ENCODE results near the gene KRTAP19-6. TPM values are rescaled to one million over a fixed set of nuclear protein-coding genes. Genes with fewer than 3 reads are reported as not detected.

KRTAP19-6 gene
- total and polyA plus RNA-seq, 2 donors (not counting 1 experiment from before 2014, with no cell fraction given): not detected

- H3K9me3 ChIP-seq (ENCODE audit: control extremely low read depth in 1 of 3, control insufficient read depth in 2 of 3, insufficient read depth in 1 of 3, low read length in 2 of 3): peaks cover 0 to 4% (median 3%) of the 10 kb centered on the region in 3 donors
- H2AFZ ChIP-seq (ENCODE audit: insufficient read depth, low read depth, low read length, poor library complexity, severe bottlenecking): no peak overlapping the region
- no peak overlapping the region for H3K4me3 ChIP-seq (ENCODE audit: control extremely low read depth in 1 of 5, extremely low read depth in 1 of 5, insufficient read depth in 1 of 5, low read depth in 2 of 5, low read length in 4 of 5)
- no peaks in the 10 kb centered on the region for H3K36me3 ChIP-seq (replicated peaks in 1 of 2; ENCODE audit: control extremely low read depth in 1 of 2, control insufficient read depth in 1 of 2, extremely low read depth in 1 of 2, insufficient read depth in 2 of 2, low read length in 1 of 2)
- DNase-seq (no peak), ATAC-seq (ENCODE audit: low read depth) (no peak)
- no peaks in the 10 kb centered on the region for H4K20me1 ChIP-seq (ENCODE audit: control insufficient read depth, insufficient read depth, low read length, poor library complexity, severe bottlenecking)
- POLR2A ChIA-PET: no interaction called here
- H3K4me2 ChIP-seq (replicated peaks; ENCODE audit: low read depth, low read length, poor library complexity, severe bottlenecking): no peak overlapping the region
- H3K27me3 Mint-ChIP-seq: no peaks in the 10 kb centered on the region
- H3K4me1 Mint-ChIP-seq: no peaks in the 10 kb centered on the region
- intact Hi-C loops (cut with micrococcal nuclease): no loop called here
- H3K9me3 Mint-ChIP-seq (ENCODE audit: insufficient read depth): peaks cover 3% of the 10 kb centered on the region
- TF ChIP-seq EZH2 (IDR thresholded peaks at IDR 0.05; ENCODE audit: borderline replicate concordance, insufficient read depth, low read depth, low read length, poor library complexity, severe bottlenecking) (no peak), CTCF (IDR thresholded peaks at IDR 0.05) (no peak)
- no peak overlapping the region for H3K27ac ChIP-seq (ENCODE audit: low read length in 2 of 2)
- no peaks in the 10 kb centered on the region for H3K79me2 ChIP-seq (ENCODE audit: control insufficient read depth, insufficient read depth, low read length)
- no peak overlapping the region for H3K27ac Mint-ChIP-seq
- CTCF ChIA-PET: no interaction called here
- 86% methylated on average over 1 of the region's 1 CpG for WGBS (ENCODE audit: insufficient coverage)
- H3K4me3 Mint-ChIP-seq: no peak overlapping the region
- H3K27me3 ChIP-seq (replicated peaks in 1 of 4; ENCODE audit: control extremely low read depth in 1 of 4, control insufficient read depth in 3 of 4, insufficient read depth in 4 of 4, low read length in 3 of 4): no peaks in the 10 kb centered on the region
- H3K4me1 ChIP-seq (ENCODE audit: control insufficient read depth in 2 of 2, insufficient read depth in 2 of 2, low read length in 2 of 2): no peaks in the 10 kb centered on the region
- H3K9ac ChIP-seq (ENCODE audit: low read length): no peak overlapping the region
These were observed 11.1 kb upstream of the KRTAP19-6 start for GRCh38 chr21:30552782-30553181.

- Mint-ChIP-seq H3K4me1 (no peaks in the 10 kb centered on the region), H3K4me3 (no peak overlapping the region), H3K27me3 (no peaks in the 10 kb centered on the region), H3K9me3 (ENCODE audit: insufficient read depth) (no peaks in the 10 kb centered on the region), H3K27ac (no peak overlapping the region)
- CTCF ChIA-PET: no interaction called here
- H3K4me1 ChIP-seq (ENCODE audit: control insufficient read depth in 2 of 2, insufficient read depth in 2 of 2, low read length in 2 of 2): no peaks in the 10 kb centered on the region
- no peaks in the 10 kb centered on the region for H3K36me3 ChIP-seq (replicated peaks in 1 of 2; ENCODE audit: control extremely low read depth in 1 of 2, control insufficient read depth in 1 of 2, extremely low read depth in 1 of 2, insufficient read depth in 2 of 2, low read length in 1 of 2)
- ATAC-seq (ENCODE audit: low read depth): no peak
- no peak for DNase-seq
- H3K4me2 ChIP-seq (replicated peaks; ENCODE audit: low read depth, low read length, poor library complexity, severe bottlenecking): no peak overlapping the region
- H3K27ac ChIP-seq (ENCODE audit: low read length in 2 of 2): no peak overlapping the region
- H3K9ac ChIP-seq (ENCODE audit: low read length): no peak overlapping the region
- no peaks in the 10 kb centered on the region for H3K79me2 ChIP-seq (ENCODE audit: control insufficient read depth, insufficient read depth, low read length)
- no peaks in the 10 kb centered on the region for H3K27me3 ChIP-seq (replicated peaks in 1 of 4; ENCODE audit: control extremely low read depth in 1 of 4, control insufficient read depth in 3 of 4, insufficient read depth in 4 of 4, low read length in 3 of 4)
- TF ChIP-seq CTCF (IDR thresholded peaks at IDR 0.05): no peak
- TF ChIP-seq EZH2 (IDR thresholded peaks at IDR 0.05; ENCODE audit: borderline replicate concordance, insufficient read depth, low read depth, low read length, poor library complexity, severe bottlenecking): no peak
- H2AFZ ChIP-seq (ENCODE audit: insufficient read depth, low read depth, low read length, poor library complexity, severe bottlenecking): no peak overlapping the region
- WGBS (ENCODE audit: insufficient coverage): 100% methylated on average over 1 of the region's 1 CpG
- intact Hi-C loops (cut with micrococcal nuclease): no loop called here
- no peaks in the 10 kb centered on the region for H4K20me1 ChIP-seq (ENCODE audit: control insufficient read depth, insufficient read depth, low read length, poor library complexity, severe bottlenecking)
- POLR2A ChIA-PET: no interaction called here
- H3K9me3 ChIP-seq (ENCODE audit: control extremely low read depth in 1 of 3, control insufficient read depth in 2 of 3, insufficient read depth in 1 of 3, low read length in 2 of 3): peaks cover 0 to 3% (median 1%) of the 10 kb centered on the region in 3 donors
- H3K4me3 ChIP-seq (ENCODE audit: control extremely low read depth in 1 of 5, extremely low read depth in 1 of 5, insufficient read depth in 1 of 5, low read depth in 2 of 5, low read length in 4 of 5): no peak overlapping the region
These were observed 22.8 kb downstream of the KRTAP19-6 start for GRCh38 chr21:30518876-30519275.

Data from B cell (primary cell).